DMS53 (cell line): Measurements from ENCODE around the gene BRD1.
A peak's percentile ranks its signal among the peaks of the same experiment; 100 is the strongest.

ENCODE experiments used
- DNase-seq: peaks from one replicate; lab custom pipeline; 2025; lab: John Stamatoyannopoulos, UW

The BRD1 gene

GRCh38 chr22:49728570-49729271 is 99.0 kb downstream of the BRD1 start:
- no peak for DNase-seq

DNA sequence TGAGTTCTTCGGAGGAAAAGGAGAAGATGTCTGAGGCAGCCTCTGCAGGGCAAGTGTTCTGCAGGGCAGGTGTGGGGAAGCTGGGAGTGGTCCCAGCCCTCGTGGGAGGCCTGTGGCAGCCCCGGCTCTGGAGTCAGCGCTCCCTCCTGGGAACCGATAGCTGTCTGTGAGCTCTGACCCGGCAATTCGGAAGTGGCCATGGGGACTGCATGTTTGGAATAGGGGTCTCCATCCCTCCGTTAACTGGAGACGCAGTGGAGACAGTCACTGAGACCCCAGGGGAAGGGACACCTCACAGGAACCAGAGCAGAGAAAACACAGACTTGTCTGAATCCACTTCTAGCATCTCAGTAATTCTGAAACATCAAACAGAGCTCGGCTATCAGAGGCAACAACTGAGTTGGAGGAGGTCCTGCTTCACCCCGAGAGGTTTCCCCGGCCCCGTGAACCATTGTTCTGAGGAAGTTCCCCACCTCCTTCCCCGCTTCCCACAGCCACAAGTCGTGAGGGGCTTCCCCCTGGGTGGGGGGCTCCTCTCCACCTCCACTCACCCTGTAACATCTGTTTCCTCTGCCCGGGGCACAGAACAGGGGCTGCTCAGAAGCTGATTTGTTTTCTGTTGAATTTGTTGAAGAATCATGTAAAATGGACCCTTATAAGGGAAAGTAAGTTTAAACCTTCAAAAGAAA is 99.6 kb downstream of the BRD1 start:
- DNase-seq, result no peak

DNA sequence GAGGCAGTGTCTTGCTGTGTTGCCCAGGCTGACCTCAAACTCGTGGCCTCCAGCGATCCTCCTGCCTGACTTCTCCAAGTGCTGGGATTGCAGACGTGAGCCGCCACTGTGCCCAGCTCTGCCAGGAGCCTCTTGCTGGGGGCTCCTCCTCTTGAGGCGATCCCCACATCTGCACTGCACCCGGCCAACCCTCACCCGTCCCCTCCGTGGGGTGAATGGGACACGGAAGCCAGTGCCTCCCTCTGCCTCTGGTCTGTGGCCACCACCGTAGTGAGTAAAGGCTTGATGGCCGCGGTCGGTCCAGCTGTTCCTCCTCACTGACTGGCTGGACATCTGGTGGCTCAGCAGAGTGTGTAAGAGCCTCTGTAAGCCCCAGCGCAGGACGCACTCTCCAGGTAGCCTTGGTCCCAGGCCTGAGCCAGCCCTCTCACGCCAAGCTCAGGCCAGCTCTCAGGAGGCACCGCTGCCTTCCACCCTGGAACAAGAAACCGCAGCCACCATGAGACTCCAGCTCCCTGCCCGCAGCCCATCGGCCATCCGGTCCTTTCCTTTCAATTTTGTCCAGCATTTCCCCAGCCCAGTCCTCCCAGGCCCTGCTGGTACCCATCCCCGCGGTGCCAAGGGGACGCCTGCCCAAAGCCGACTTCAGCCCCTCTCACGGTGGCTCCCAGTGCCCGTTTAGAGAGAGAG is 100.3 kb downstream of the BRD1 start:
- no peak for DNase-seq

GRCh38 chr22:49726701-49727101 is 101.0 kb downstream of the BRD1 start:
- DNase-seq, result no peak

DNA sequence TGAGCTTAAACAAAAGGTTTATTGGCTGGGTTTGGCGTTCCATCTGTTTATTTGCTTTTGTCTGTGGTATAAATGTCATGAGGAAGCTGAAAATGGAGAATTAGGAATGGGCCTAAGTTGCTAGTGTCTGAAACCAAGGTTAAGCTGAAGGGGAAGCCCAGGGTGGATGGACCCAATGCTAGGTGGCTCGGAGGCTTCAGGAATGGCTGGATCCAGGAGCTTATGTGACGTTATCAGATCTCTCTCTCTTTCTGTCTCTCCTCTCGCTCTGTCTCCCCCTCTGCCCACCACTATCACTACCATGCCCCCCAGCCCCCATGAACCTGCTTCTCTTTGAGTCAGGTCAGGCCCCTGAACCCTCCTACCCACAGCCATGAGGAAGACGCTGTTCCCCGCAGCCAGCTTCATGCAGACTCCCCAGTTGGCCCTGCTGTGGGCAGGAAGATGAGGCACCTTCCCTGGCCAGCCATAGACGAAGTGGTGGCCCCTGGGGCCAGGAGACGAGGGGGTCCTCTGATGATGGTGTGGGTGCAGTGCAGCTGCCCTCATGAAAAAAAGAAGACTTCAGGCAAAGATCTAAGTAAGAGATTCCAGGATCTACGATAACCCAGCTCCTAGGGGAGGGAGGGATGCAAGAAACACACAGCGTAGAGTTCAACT is 101.5 kb downstream of the BRD1 start:
- no peak for DNase-seq

- no peak for DNase-seq
Measured at GRCh38 chr22:49725516-49725915, 102.2 kb downstream of the BRD1 start.

DNA sequence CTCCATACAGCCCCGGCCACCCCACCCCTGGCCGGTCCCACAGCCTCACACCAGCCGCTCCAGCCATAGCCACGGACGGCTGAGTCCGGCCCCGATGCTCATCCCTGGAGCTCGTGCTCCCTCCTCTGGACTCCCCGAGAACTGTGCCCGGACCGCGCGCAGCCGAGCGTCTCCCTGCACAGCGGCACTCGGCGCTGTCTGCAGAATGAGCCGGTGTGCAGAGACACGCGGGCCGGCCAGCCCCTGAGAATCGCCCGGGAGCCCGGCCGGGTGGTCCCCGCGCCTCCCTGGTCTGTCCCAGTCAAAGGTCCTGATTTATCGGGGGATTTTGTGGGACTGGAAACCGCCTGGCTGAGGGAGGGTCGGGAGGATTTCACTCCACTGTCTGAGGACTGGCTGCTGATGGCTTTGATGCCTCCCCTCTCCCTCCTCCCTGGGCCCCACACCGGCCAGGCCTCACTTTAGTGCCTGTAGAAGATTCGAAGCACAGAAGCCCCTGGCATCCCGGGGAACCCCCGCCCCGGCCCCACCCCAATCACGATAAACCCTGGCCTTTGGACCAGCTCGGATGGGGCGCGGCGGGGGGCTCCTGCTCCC is 102.7 kb downstream of the BRD1 start:
- DNase-seq, result peak; percentile 63

GRCh38 chr22:49724030-49724892 is 103.4 kb downstream of the BRD1 start:
- DNase-seq, result no peak

GRCh38 chr22:49723478-49724029 is 104.1 kb downstream of the BRD1 start:
- DNase-seq, result no peak
